Measurements from ENCODE around the gene FLNC.

FLNC gene

GRCh38 chr7:128846781-128847444 lies 16.7 kb downstream of the FLNC start:
- no peak for DNase-seq

- DNase-seq, result no peak
These were observed 17.6 kb downstream of the FLNC start for GRCh38 chr7:128847721-128848211.

GRCh38 chr7:128848289-128849155 lies 18.3 kb downstream of the FLNC start:
- no peak for DNase-seq

GRCh38 chr7:128849156-128849515 lies 18.9 kb downstream of the FLNC start:
- no peak for DNase-seq

- no peak for DNase-seq
These were observed 19.7 kb downstream of the FLNC start for GRCh38 chr7:128849804-128850490.

GRCh38 chr7:128852537-128853254 lies 22.5 kb downstream of the FLNC start:
- DNase-seq, result no peak

- DNase-seq, result no peak
These were observed 23.6 kb downstream of the FLNC start for GRCh38 chr7:128853799-128854198.

- DNase-seq, result no peak
These were observed 24.2 kb downstream of the FLNC start for GRCh38 chr7:128854396-128854795.

GRCh38 chr7:128855559-128855958 lies 25.4 kb downstream of the FLNC start:
- DNase-seq, result no peak

- no peak for DNase-seq
These were observed 26.0 kb downstream of the FLNC start for GRCh38 chr7:128856001-128856718.

- no peak for DNase-seq
These were observed 28.4 kb downstream of the FLNC start for GRCh38 chr7:128858380-128859231.

- no peak for DNase-seq
These were observed 29.3 kb downstream of the FLNC start for GRCh38 chr7:128859232-128860157.

GRCh38 chr7:128860158-128861073 lies 30.2 kb downstream of the FLNC start:
- DNase-seq, result no peak

- no peak for DNase-seq
These were observed 31.9 kb downstream of the FLNC start for GRCh38 chr7:128861957-128862570.

- peak; percentile 90 for DNase-seq
These were observed 32.6 kb downstream of the FLNC start, which contains the start of gene ATP6V1F for GRCh38 chr7:128862571-128863432. Gene ATP6V1F, plus strand, starts transcription at chr7:128862856. Its CDS starts 49 bp downstream, at chr7:128862905.

- DNase-seq, result peak; percentile 41
These were observed 33.3 kb downstream of the FLNC start for GRCh38 chr7:128863433-128863989.

GRCh38 chr7:128865303-128865702 lies 35.1 kb downstream of the FLNC start:
- no peak for DNase-seq
